ENCODE results near the gene HAT1. TPM values are rescaled to one million over a fixed set of nuclear protein-coding genes. Genes with fewer than 3 reads are reported as not detected.

The HAT1 gene
- polyA plus RNA-seq, 1 donor from 2014 or later = 39.8 TPM

DNA sequence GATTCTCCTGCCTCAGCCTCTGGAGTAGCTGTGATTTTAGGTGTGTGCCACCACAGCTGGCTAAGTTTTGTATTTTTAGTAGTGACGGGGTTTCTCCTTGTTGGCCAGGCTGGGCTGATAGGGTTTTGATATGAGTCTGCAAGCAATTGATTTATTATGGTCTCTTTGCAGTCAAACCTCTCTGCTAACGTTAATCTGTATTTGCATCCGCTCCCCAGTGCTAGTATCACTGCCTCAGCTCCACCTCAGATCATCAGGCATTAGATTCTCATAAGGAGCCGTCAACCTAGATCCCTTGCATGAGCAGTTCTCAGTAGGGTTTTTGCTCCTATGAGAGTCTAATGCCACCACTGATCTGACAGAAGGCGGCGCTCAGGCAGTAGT lies 19.0 kb downstream of the HAT1 start:
- Histone ChIP-seq H2AFZ (ENCODE audit: low read depth, low read length) (no peak overlapping the region), H3K9ac (ENCODE audit: low read length) (no peak overlapping the region), H3K9me2 (ENCODE audit: insufficient read depth, low read length) (no peaks in the 10 kb centered on the region), H3K9me3 (ENCODE audit: low read length) (peaks cover 5% of the 10 kb centered on the region), H3K79me2 (replicated peaks; ENCODE audit: insufficient read depth, low read length) (peaks cover 17% of the 10 kb centered on the region), H3K27ac (ENCODE audit: low read length) (no peak overlapping the region), H3F3A (ENCODE audit: insufficient read depth, low read length, poor library complexity, severe bottlenecking) (no peaks in the 10 kb centered on the region), H3K36me3 (ENCODE audit: insufficient read depth, low read length) (no peaks in the 10 kb centered on the region), H3K27me3 (ENCODE audit: insufficient read depth, low read depth, low read length) (no peaks in the 10 kb centered on the region), H3K4me3 (ENCODE audit: low read length) (no peak overlapping the region), H3K4me2 (ENCODE audit: low read length) (no peak overlapping the region), H4K20me1 (ENCODE audit: insufficient read depth) (no peaks in the 10 kb centered on the region)
- TF ChIP-seq MXI1 (conservative IDR thresholded peaks at IDR 0.05; ENCODE audit: poor library complexity, severe bottlenecking) (no peak), RAD21 (conservative IDR thresholded peaks at IDR 0.05) (no peak), POLR2AphosphoS5 (IDR thresholded peaks at IDR 0.05) (no peak), TAF1 (IDR thresholded peaks at IDR 0.05; ENCODE audit: low read depth) (no peak), EP300 (conservative IDR thresholded peaks at IDR 0.05; ENCODE audit: poor library complexity, severe bottlenecking) (no peak), SMC3 (conservative IDR thresholded peaks at IDR 0.05; ENCODE audit: poor library complexity) (no peak), EZH2 (IDR thresholded peaks at IDR 0.05; ENCODE audit: borderline replicate concordance, insufficient read depth, low read length, poor library complexity, severe bottlenecking) (no peak)
- TF ChIP-seq, protein P1, sequence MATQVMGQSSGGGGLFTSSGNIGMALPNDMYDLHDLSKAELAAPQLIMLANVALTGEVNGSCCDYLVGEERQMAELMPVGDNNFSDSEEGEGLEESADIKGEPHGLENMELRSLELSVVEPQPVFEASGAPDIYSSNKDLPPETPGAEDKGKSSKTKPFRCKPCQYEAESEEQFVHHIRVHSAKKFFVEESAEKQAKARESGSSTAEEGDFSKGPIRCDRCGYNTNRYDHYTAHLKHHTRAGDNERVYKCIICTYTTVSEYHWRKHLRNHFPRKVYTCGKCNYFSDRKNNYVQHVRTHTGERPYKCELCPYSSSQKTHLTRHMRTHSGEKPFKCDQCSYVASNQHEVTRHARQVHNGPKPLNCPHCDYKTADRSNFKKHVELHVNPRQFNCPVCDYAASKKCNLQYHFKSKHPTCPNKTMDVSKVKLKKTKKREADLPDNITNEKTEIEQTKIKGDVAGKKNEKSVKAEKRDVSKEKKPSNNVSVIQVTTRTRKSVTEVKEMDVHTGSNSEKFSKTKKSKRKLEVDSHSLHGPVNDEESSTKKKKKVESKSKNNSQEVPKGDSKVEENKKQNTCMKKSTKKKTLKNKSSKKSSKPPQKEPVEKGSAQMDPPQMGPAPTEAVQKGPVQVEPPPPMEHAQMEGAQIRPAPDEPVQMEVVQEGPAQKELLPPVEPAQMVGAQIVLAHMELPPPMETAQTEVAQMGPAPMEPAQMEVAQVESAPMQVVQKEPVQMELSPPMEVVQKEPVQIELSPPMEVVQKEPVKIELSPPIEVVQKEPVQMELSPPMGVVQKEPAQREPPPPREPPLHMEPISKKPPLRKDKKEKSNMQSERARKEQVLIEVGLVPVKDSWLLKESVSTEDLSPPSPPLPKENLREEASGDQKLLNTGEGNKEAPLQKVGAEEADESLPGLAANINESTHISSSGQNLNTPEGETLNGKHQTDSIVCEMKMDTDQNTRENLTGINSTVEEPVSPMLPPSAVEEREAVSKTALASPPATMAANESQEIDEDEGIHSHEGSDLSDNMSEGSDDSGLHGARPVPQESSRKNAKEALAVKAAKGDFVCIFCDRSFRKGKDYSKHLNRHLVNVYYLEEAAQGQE (IDR thresholded peaks at IDR 0.05; ENCODE audit: borderline replicate concordance) = no peak
- TF ChIP-seq, protein P2, sequence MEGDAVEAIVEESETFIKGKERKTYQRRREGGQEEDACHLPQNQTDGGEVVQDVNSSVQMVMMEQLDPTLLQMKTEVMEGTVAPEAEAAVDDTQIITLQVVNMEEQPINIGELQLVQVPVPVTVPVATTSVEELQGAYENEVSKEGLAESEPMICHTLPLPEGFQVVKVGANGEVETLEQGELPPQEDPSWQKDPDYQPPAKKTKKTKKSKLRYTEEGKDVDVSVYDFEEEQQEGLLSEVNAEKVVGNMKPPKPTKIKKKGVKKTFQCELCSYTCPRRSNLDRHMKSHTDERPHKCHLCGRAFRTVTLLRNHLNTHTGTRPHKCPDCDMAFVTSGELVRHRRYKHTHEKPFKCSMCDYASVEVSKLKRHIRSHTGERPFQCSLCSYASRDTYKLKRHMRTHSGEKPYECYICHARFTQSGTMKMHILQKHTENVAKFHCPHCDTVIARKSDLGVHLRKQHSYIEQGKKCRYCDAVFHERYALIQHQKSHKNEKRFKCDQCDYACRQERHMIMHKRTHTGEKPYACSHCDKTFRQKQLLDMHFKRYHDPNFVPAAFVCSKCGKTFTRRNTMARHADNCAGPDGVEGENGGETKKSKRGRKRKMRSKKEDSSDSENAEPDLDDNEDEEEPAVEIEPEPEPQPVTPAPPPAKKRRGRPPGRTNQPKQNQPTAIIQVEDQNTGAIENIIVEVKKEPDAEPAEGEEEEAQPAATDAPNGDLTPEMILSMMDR (IDR thresholded peaks at IDR 0.05; ENCODE audit: poor library complexity, severe bottlenecking) = no peak

GRCh38 chr2:171943869-171944268 lies 21.6 kb downstream of the HAT1 start:
- no peak for TF ChIP-seq EZH2 (IDR thresholded peaks at IDR 0.05; ENCODE audit: borderline replicate concordance, insufficient read depth, low read length, poor library complexity, severe bottlenecking)
- TF ChIP-seq, protein P1 (IDR thresholded peaks at IDR 0.05; ENCODE audit: borderline replicate concordance) = no peak
- TF ChIP-seq EP300 (conservative IDR thresholded peaks at IDR 0.05; ENCODE audit: poor library complexity, severe bottlenecking) = no peak
- no peak for TF ChIP-seq MXI1 (conservative IDR thresholded peaks at IDR 0.05; ENCODE audit: poor library complexity, severe bottlenecking)
- no peak for TF ChIP-seq SMC3 (conservative IDR thresholded peaks at IDR 0.05; ENCODE audit: poor library complexity)
- TF ChIP-seq, protein P2 (IDR thresholded peaks at IDR 0.05; ENCODE audit: poor library complexity, severe bottlenecking) = no peak
- TF ChIP-seq TAF1 (IDR thresholded peaks at IDR 0.05; ENCODE audit: low read depth) = no peak
- no peak for TF ChIP-seq POLR2AphosphoS5 (IDR thresholded peaks at IDR 0.05)
- no peak for TF ChIP-seq RAD21 (conservative IDR thresholded peaks at IDR 0.05)
- Histone ChIP-seq H3K79me2 (replicated peaks; ENCODE audit: insufficient read depth, low read length) (peaks cover 17% of the 10 kb centered on the region), H2AFZ (ENCODE audit: low read depth, low read length) (no peak overlapping the region), H4K20me1 (ENCODE audit: insufficient read depth) (no peaks in the 10 kb centered on the region), H3K9ac (ENCODE audit: low read length) (no peak overlapping the region), H3K27me3 (ENCODE audit: insufficient read depth, low read depth, low read length) (no peaks in the 10 kb centered on the region), H3K36me3 (ENCODE audit: insufficient read depth, low read length) (no peaks in the 10 kb centered on the region), H3K9me3 (ENCODE audit: low read length) (peaks cover 5% of the 10 kb centered on the region), H3K9me2 (ENCODE audit: insufficient read depth, low read length) (no peaks in the 10 kb centered on the region), H3K4me2 (ENCODE audit: low read length) (no peak overlapping the region), H3K4me3 (ENCODE audit: low read length) (no peak overlapping the region), H3F3A (ENCODE audit: insufficient read depth, low read length, poor library complexity, severe bottlenecking) (no peaks in the 10 kb centered on the region), H3K27ac (ENCODE audit: low read length) (no peak overlapping the region)
